NB4 (cell line): ENCODE results near the gene EZR.

Source experiments
- MYC ChIP-seq: IDR thresholded peaks from 2 replicates; pipeline ENCODE4 v1.6.1; 2011; ENCODE audit warnings: low read depth, low read length
- POLR2A ChIP-seq: IDR thresholded peaks from 2 replicates; pipeline ENCODE4 v1.6.1; 2011; ENCODE audit warnings: mild to moderate bottlenecking; ENCODE audit not compliant: insufficient read length; ENCODE audit errors: extremely low read depth
- TF ChIP-seq, protein P1 (sequence below): IDR thresholded peaks from one replicate; pipeline ENCODE4 v1.5.1; 2012; ENCODE audit warnings: low read depth, low read length

DNA sequence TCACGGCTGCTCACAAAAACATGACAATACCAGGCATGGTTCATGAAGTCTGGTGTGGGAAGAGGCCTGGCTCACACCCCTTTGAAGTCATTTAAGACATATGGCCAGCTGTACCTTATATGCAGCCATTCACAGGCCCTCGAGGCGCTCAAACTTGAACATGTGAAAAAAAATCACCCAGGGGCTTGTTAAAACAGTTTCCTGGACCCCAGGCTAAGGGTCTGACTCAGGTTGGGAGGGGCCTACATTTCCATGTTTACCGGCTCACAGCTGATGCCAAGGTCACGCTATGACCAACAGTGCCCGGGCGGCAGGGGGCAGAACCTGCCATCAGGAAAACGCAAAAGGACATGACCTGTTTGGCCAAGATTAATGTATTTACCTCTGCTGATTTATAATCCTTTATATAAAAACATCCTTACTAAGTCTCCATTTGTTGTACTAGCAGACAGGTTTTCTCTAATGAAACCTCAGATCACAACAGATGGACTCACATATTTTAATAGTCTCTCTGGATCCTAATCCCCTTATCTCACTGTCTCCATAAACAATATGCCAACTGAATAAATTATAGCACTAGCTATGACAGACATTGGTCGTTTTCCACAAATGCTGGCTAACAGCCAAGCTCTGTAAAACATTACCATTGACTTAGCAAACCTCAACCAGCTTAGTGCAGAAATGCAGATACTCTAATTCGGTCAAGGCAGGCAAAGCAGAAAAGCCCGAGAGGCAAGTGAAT, 19.9 kb downstream of the EZR start:
- TF ChIP-seq, protein P1, sequence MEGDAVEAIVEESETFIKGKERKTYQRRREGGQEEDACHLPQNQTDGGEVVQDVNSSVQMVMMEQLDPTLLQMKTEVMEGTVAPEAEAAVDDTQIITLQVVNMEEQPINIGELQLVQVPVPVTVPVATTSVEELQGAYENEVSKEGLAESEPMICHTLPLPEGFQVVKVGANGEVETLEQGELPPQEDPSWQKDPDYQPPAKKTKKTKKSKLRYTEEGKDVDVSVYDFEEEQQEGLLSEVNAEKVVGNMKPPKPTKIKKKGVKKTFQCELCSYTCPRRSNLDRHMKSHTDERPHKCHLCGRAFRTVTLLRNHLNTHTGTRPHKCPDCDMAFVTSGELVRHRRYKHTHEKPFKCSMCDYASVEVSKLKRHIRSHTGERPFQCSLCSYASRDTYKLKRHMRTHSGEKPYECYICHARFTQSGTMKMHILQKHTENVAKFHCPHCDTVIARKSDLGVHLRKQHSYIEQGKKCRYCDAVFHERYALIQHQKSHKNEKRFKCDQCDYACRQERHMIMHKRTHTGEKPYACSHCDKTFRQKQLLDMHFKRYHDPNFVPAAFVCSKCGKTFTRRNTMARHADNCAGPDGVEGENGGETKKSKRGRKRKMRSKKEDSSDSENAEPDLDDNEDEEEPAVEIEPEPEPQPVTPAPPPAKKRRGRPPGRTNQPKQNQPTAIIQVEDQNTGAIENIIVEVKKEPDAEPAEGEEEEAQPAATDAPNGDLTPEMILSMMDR: no peak
- TF ChIP-seq MYC: no peak
- no peak for TF ChIP-seq POLR2A
